ENCODE data around the gene RARRES1. TPM values are rescaled to one million over a fixed set of nuclear protein-coding genes. Genes with fewer than 3 reads are reported as not detected.

Gene RARRES1
- total RNA-seq, 2 experiments from 2014 or later = not detected

- no peak for ATAC-seq (ENCODE audit: poor library complexity)
Measured at GRCh38 chr3:158765518-158766205, 33.4 kb upstream of the RARRES1 start.

DNA sequence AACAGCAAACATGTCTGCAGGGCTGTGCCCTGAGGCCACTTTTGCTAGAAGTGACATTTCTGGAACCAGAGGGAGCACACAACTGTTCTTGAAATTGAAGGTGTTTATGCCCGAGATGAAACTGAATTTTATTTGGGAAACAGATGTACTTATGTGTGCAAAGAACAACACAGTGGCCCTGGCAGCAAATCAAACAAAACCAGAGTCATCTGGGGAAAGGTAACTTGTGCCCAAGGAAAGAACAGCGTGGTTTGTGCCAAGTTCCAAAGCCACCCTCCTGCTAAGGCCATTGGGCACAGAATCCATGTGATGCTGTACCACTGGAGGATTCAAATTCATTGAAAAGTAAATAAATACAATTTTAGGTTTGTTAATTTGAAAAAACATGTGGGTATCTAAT, 31.2 kb upstream of the RARRES1 start:
- H3K27me3 Mint-ChIP-seq = no peaks in the 10 kb centered on the region
- DNase-seq (no peak), ATAC-seq (ENCODE audit: poor library complexity) (no peak)
- TF ChIP-seq, protein P1, sequence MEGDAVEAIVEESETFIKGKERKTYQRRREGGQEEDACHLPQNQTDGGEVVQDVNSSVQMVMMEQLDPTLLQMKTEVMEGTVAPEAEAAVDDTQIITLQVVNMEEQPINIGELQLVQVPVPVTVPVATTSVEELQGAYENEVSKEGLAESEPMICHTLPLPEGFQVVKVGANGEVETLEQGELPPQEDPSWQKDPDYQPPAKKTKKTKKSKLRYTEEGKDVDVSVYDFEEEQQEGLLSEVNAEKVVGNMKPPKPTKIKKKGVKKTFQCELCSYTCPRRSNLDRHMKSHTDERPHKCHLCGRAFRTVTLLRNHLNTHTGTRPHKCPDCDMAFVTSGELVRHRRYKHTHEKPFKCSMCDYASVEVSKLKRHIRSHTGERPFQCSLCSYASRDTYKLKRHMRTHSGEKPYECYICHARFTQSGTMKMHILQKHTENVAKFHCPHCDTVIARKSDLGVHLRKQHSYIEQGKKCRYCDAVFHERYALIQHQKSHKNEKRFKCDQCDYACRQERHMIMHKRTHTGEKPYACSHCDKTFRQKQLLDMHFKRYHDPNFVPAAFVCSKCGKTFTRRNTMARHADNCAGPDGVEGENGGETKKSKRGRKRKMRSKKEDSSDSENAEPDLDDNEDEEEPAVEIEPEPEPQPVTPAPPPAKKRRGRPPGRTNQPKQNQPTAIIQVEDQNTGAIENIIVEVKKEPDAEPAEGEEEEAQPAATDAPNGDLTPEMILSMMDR (IDR thresholded peaks at IDR 0.05) = no peak
- CTCF ChIA-PET = no interaction called here
- Histone ChIP-seq H3K36me3 (ENCODE audit: insufficient read depth, low read length) (no peaks in the 10 kb centered on the region), H3K4me3 (ENCODE audit: low read length) (no peak overlapping the region), H3K27me3 (ENCODE audit: control insufficient read depth in 1 of 2, insufficient read depth in 2 of 2, low read length in 2 of 2) (no peaks in the 10 kb centered on the region), H3K9me3 (ENCODE audit: control insufficient read depth in 1 of 2, insufficient read depth in 1 of 2, low read length in 2 of 2) (no peaks in the 10 kb centered on the region), H3K27ac (ENCODE audit: low read depth in 1 of 2, low read length in 2 of 2) (no peak overlapping the region), H3K4me1 (ENCODE audit: insufficient read depth, low read length) (no peaks in the 10 kb centered on the region)
- no peak overlapping the region for H3K4me3 Mint-ChIP-seq
- POLR2A ChIA-PET = no interaction called here
- intact Hi-C loops (cut with DNase I, micrococcal nuclease) = no loop called here
- H3K4me1 Mint-ChIP-seq (ENCODE audit: low read depth) = no peaks in the 10 kb centered on the region
- no peaks in the 10 kb centered on the region for H3K9me3 Mint-ChIP-seq
- H3K36me3 Mint-ChIP-seq (ENCODE audit: low read depth) = no peaks in the 10 kb centered on the region
- no peak overlapping the region for H3K27ac Mint-ChIP-seq

More at GRCh38 chr3:158765518-158766205, 33.4 kb upstream of the RARRES1 start:
- Histone ChIP-seq H3K27me3 (ENCODE audit: control insufficient read depth in 1 of 2, insufficient read depth in 2 of 2, low read length in 2 of 2) (no peaks in the 10 kb centered on the region), H3K36me3 (ENCODE audit: insufficient read depth, low read length) (no peaks in the 10 kb centered on the region), H3K27ac (ENCODE audit: low read depth in 1 of 2, low read length in 2 of 2) (no peak overlapping the region), H3K4me1 (ENCODE audit: insufficient read depth, low read length) (no peaks in the 10 kb centered on the region), H3K9me3 (ENCODE audit: control insufficient read depth in 1 of 2, insufficient read depth in 1 of 2, low read length in 2 of 2) (no peaks in the 10 kb centered on the region), H3K4me3 (ENCODE audit: low read length) (no peak overlapping the region)
- DNase-seq = no peak
- CTCF ChIA-PET = no interaction called here
- Mint-ChIP-seq H3K4me3 (no peak overlapping the region), H3K36me3 (ENCODE audit: low read depth) (no peaks in the 10 kb centered on the region), H3K9me3 (no peaks in the 10 kb centered on the region), H3K27me3 (no peaks in the 10 kb centered on the region), H3K27ac (no peak overlapping the region), H3K4me1 (ENCODE audit: low read depth) (no peaks in the 10 kb centered on the region)
- POLR2A ChIA-PET = no interaction called here
- TF ChIP-seq, protein P1 (IDR thresholded peaks at IDR 0.05) = no peak
- intact Hi-C loops (cut with DNase I, micrococcal nuclease) = no loop called here

GRCh38 chr3:158762701-158763100, 30.4 kb upstream of the RARRES1 start:
- POLR2A ChIA-PET = no interaction called here
- intact Hi-C loops (cut with DNase I, micrococcal nuclease) = no loop called here
- TF ChIP-seq, protein P1 (IDR thresholded peaks at IDR 0.05) = no peak
- H3K36me3 Mint-ChIP-seq (ENCODE audit: low read depth) = no peaks in the 10 kb centered on the region
- Histone ChIP-seq H3K4me1 (ENCODE audit: insufficient read depth, low read length) (no peaks in the 10 kb centered on the region), H3K4me3 (ENCODE audit: low read length) (no peak overlapping the region), H3K9me3 (ENCODE audit: control insufficient read depth in 1 of 2, insufficient read depth in 1 of 2, low read length in 2 of 2) (no peaks in the 10 kb centered on the region), H3K36me3 (ENCODE audit: insufficient read depth, low read length) (no peaks in the 10 kb centered on the region), H3K27me3 (ENCODE audit: control insufficient read depth in 1 of 2, insufficient read depth in 2 of 2, low read length in 2 of 2) (no peaks in the 10 kb centered on the region), H3K27ac (ENCODE audit: low read depth in 1 of 2, low read length in 2 of 2) (no peak overlapping the region)
- no peak overlapping the region for H3K27ac Mint-ChIP-seq
- CTCF ChIA-PET = no interaction called here
- H3K4me1 Mint-ChIP-seq (ENCODE audit: low read depth) = no peaks in the 10 kb centered on the region
- DNase-seq (no peak), ATAC-seq (ENCODE audit: poor library complexity) (no peak)
- no peaks in the 10 kb centered on the region for H3K9me3 Mint-ChIP-seq
- H3K27me3 Mint-ChIP-seq = no peaks in the 10 kb centered on the region
- H3K4me3 Mint-ChIP-seq = no peak overlapping the region
